Activated CD8-positive, alpha-beta T cell treated with anti-CD3 and anti-CD28 coated beads for 36 hours (primary cell): Measurements from ENCODE around the gene NEU3. TPM values are rescaled to one million over a fixed set of nuclear protein-coding genes. Genes with fewer than 3 reads are reported as not detected.

Source experiments
- ATAC-seq: fragments of 200-7000 bp; cut with Tn5 transposase; one replicate; pipeline ENCODE4 v1.10.0; 2021; ENCODE audit warnings: mild to moderate bottlenecking, moderate library complexity
- CTCF ChIA-PET: fragments of 350-600 bp; sonication (Branson Sonifier 250); formaldehyde crosslinking; loops from one replicate; lab custom pipeline; 2021; ENCODE audit warnings: antibody characterized with exemption; lab: Charles Lee
- POLR2A ChIA-PET: fragments of 350-600 bp; sonication (Branson Sonifier 250); formaldehyde crosslinking; loops from one replicate; lab custom pipeline; 2021; ENCODE audit warnings: antibody characterized with exemption; lab: Charles Lee
- DNase-seq: peaks from one replicate; pipeline ENCODE4 v3.0.0-alpha.2; 2020
- H3K27ac Mint-ChIP-seq: one replicate; pipeline ENCODE4 v1.8.0; 2021; ENCODE audit warnings: mild to moderate bottlenecking, mixed read lengths
- H3K27me3 Mint-ChIP-seq: one replicate; pipeline ENCODE4 v1.8.0; 2021; ENCODE audit warnings: mixed read lengths
- H3K36me3 Mint-ChIP-seq: one replicate; pipeline ENCODE4 v1.8.0; 2021; ENCODE audit warnings: low read depth, mixed read lengths
- H3K4me1 Mint-ChIP-seq: one replicate; pipeline ENCODE4 v1.8.0; 2021; ENCODE audit warnings: low read depth, mixed read lengths
- H3K4me3 Mint-ChIP-seq: one replicate; pipeline ENCODE4 v1.8.0; 2021; ENCODE audit warnings: mild to moderate bottlenecking, moderate library complexity, mixed read lengths
- H3K9me3 Mint-ChIP-seq: one replicate; pipeline ENCODE4 v1.8.0; 2021; ENCODE audit warnings: mixed read lengths
- CTCF ChIP-seq: fragments of 200-600 bp; IDR thresholded peaks from one replicate; pipeline ENCODE4 v1.8.0; 2022; ENCODE audit warnings: antibody characterized with exemption, mild to moderate bottlenecking
- intact Hi-C: fragments of 100-400 bp; cut with micrococcal nuclease; formaldehyde crosslinking; loops from one replicate; pipeline ENCODE4 v1.10.0; 2022
- total RNA-seq, 2 experiments: library from RNA; stranded (reverse); gene quantifications; one replicate each; pipeline ENCODE4 v1.2.3, GENCODE V29; 2021

NEU3 gene
- total RNA-seq, 2 experiments from 2014 or later: 18.6 to 19.4 TPM

- Mint-ChIP-seq H3K36me3 (peaks cover 39% of the 10 kb centered on the region), H3K27ac (peak within 1 kb of the TSS; percentile 95), H3K9me3 (no peaks in the 10 kb centered on the region), H3K27me3 (no peaks in the 10 kb centered on the region), H3K4me1 (peaks cover 46% of the 10 kb centered on the region), H3K4me3 (peak within 1 kb of the TSS; percentile 99)
- CTCF ChIA-PET: interaction anchor here (0.7 to 3.8 kb wide), 6 partner anchors 10 to 299 kb away, joined by 3 to 17 read pairs (median 3); no protein-coding TSS in a partner anchor
- intact Hi-C loops: no loop called here
- no peak for TF ChIP-seq CTCF
- peak; percentile 98 for ATAC-seq
- peak; percentile 100 for DNase-seq
- POLR2A ChIA-PET: interaction anchor here (0.8 to 1.4 kb wide), 7 partner anchors 9 to 66 kb away, joined by 3 to 6 read pairs (median 5); partner anchors contain the start of gene NEU3
Observed at GRCh38 chr11:74948898-74949752, 39.6 kb upstream of the NEU3 start, which contains the start of the genes SPCS2 and XRRA1. TSS of gene SPCS2 (plus strand) at chr11:74949266. CDS start at chr11:74949286, 20 bp downstream. TSS of gene XRRA1 (minus strand) at chr11:74949091. CDS start at chr11:74940878, 8,213 bp downstream.

GRCh38 chr11:74949753-74950137 lies 39.0 kb upstream of the NEU3 start:
- H3K27ac Mint-ChIP-seq: peak overlapping the region; percentile 95
- H3K4me1 Mint-ChIP-seq: peaks cover 48% of the 10 kb centered on the region
- peaks cover 33% of the 10 kb centered on the region for H3K36me3 Mint-ChIP-seq
- peak overlapping the region; percentile 99 for H3K4me3 Mint-ChIP-seq
- ATAC-seq: no peak
- POLR2A ChIA-PET: interaction anchor here (0.9 to 1.4 kb wide), 2 partner anchors 10 to 26 kb away, joined by 3 to 5 read pairs; no protein-coding TSS in a partner anchor
- no peak for DNase-seq
- TF ChIP-seq CTCF: no peak
- no peaks in the 10 kb centered on the region for H3K9me3 Mint-ChIP-seq
- intact Hi-C loops: no loop called here
- no peaks in the 10 kb centered on the region for H3K27me3 Mint-ChIP-seq
- CTCF ChIA-PET: interaction anchor here (1.0 to 3.8 kb wide), 3 partner anchors 16 to 299 kb away, joined by 3 to 17 read pairs (median 3); no protein-coding TSS in a partner anchor

- CTCF ChIA-PET: interaction anchor here (1.0 to 3.8 kb wide), 2 partner anchors 15 to 21 kb away, joined by 3 to 17 read pairs; no protein-coding TSS in a partner anchor
- peaks cover 50% of the 10 kb centered on the region for H3K4me1 Mint-ChIP-seq
- H3K9me3 Mint-ChIP-seq: no peaks in the 10 kb centered on the region
- H3K27me3 Mint-ChIP-seq: no peaks in the 10 kb centered on the region
- POLR2A ChIA-PET: interaction anchor here (0.9 to 1.1 kb wide), 3 partner anchors 9 to 284 kb away, joined by 3 read pairs; no protein-coding TSS in a partner anchor
- ATAC-seq: no peak
- intact Hi-C loops: no loop called here
- peak overlapping the region; percentile 99 for H3K4me3 Mint-ChIP-seq
- H3K36me3 Mint-ChIP-seq: peaks cover 30% of the 10 kb centered on the region
- no peak for DNase-seq
- peak overlapping the region; percentile 95 for H3K27ac Mint-ChIP-seq
- no peak for TF ChIP-seq CTCF
Observed at GRCh38 chr11:74950374-74950969, 38.3 kb upstream of the NEU3 start.

GRCh38 chr11:74951226-74951625 lies 37.5 kb upstream of the NEU3 start:
- intact Hi-C loops: no loop called here

More at GRCh38 chr11:74951226-74951625, 37.5 kb upstream of the NEU3 start:
- no peaks in the 10 kb centered on the region for H3K27me3 Mint-ChIP-seq
- peaks cover 28% of the 10 kb centered on the region for H3K36me3 Mint-ChIP-seq
- POLR2A ChIA-PET: interaction anchor here (0.6 to 1.1 kb wide), 3 partner anchors 12 to 283 kb away, joined by 3 read pairs; no protein-coding TSS in a partner anchor
- no peak for TF ChIP-seq CTCF
- ATAC-seq (no peak), DNase-seq (no peak)
- peaks cover 52% of the 10 kb centered on the region for H3K4me1 Mint-ChIP-seq
- H3K27ac Mint-ChIP-seq: no peak overlapping the region
- peak overlapping the region; percentile 99 for H3K4me3 Mint-ChIP-seq
- H3K9me3 Mint-ChIP-seq: no peaks in the 10 kb centered on the region
- CTCF ChIA-PET: interaction anchor here (3.8 kb wide), 1 partner anchor 22 kb away, joined by 17 read pairs; no protein-coding TSS in a partner anchor
